ENCODE measurements around the gene SPPL2A. TPM values are rescaled to one million over a fixed set of nuclear protein-coding genes. Genes with fewer than 3 reads are reported as not detected.

The SPPL2A gene
- polyA plus RNA-seq, 4 donors = 43.2 to 62.3 (median 52.6) TPM

GRCh38 chr15:50786438-50786837 lies 20.9 kb upstream of the SPPL2A start:
- H3K36me3 ChIP-seq (ENCODE audit: control insufficient read depth in 3 of 3, insufficient read depth in 2 of 3, low read depth in 1 of 3, low read length in 3 of 3) = no peaks in the 10 kb centered on the region
- H3K4me1 ChIP-seq (ENCODE audit: control insufficient read depth in 3 of 3, insufficient read depth in 2 of 3, low read depth in 1 of 3, low read length in 2 of 3) = peaks cover 0 to 4% (median 0%) of the 10 kb centered on the region in 3 donors
- WGBS, 3 donors = 30 to 48% (median 35%) methylated on average over 2 of the region's 2 CpGs
- no peaks in the 10 kb centered on the region for H3K9me3 ChIP-seq (ENCODE audit: control insufficient read depth in 2 of 2, insufficient read depth in 1 of 2, low read depth in 1 of 2, low read length in 1 of 2)
- DNase-seq = peak in 1 of 2 donors; percentile 69
- no peak overlapping the region for H3K4me3 ChIP-seq (ENCODE audit: low read depth in 1 of 3, low read length in 3 of 3)
- no peaks in the 10 kb centered on the region for H3K27me3 ChIP-seq (ENCODE audit: control insufficient read depth in 3 of 3, insufficient read depth in 3 of 3, low read length in 3 of 3)
- no peak overlapping the region for H3K27ac ChIP-seq (ENCODE audit: low read depth in 1 of 3, low read length in 2 of 3)
- no peak for FAIRE-seq

- H3K4me1 ChIP-seq (ENCODE audit: control insufficient read depth in 3 of 3, insufficient read depth in 2 of 3, low read depth in 1 of 3, low read length in 2 of 3) = no peaks in the 10 kb centered on the region
- FAIRE-seq (no peak), DNase-seq (no peak)
- no peaks in the 10 kb centered on the region for H3K9me3 ChIP-seq (ENCODE audit: control insufficient read depth in 2 of 2, insufficient read depth in 1 of 2, low read depth in 1 of 2, low read length in 1 of 2)
- H3K27me3 ChIP-seq (ENCODE audit: control insufficient read depth in 3 of 3, insufficient read depth in 3 of 3, low read length in 3 of 3) = no peaks in the 10 kb centered on the region
- H3K36me3 ChIP-seq (ENCODE audit: control insufficient read depth in 3 of 3, insufficient read depth in 2 of 3, low read depth in 1 of 3, low read length in 3 of 3) = no peaks in the 10 kb centered on the region
- no peak overlapping the region for H3K27ac ChIP-seq (ENCODE audit: low read depth in 1 of 3, low read length in 2 of 3)
- H3K4me3 ChIP-seq (ENCODE audit: low read depth in 1 of 3, low read length in 3 of 3) = no peak overlapping the region
Observed at GRCh38 chr15:50783895-50784294, 18.4 kb upstream of the SPPL2A start.

GRCh38 chr15:50783411-50783810 lies 17.9 kb upstream of the SPPL2A start:
- FAIRE-seq = no peak
- no peak for DNase-seq
- no peak overlapping the region for H3K27ac ChIP-seq (ENCODE audit: low read depth in 1 of 3, low read length in 2 of 3)
- no peaks in the 10 kb centered on the region for H3K9me3 ChIP-seq (ENCODE audit: control insufficient read depth in 2 of 2, insufficient read depth in 1 of 2, low read depth in 1 of 2, low read length in 1 of 2)
- no peaks in the 10 kb centered on the region for H3K27me3 ChIP-seq (ENCODE audit: control insufficient read depth in 3 of 3, insufficient read depth in 3 of 3, low read length in 3 of 3)
- no peak overlapping the region for H3K4me3 ChIP-seq (ENCODE audit: low read depth in 1 of 3, low read length in 3 of 3)
- H3K4me1 ChIP-seq (ENCODE audit: control insufficient read depth in 3 of 3, insufficient read depth in 2 of 3, low read depth in 1 of 3, low read length in 2 of 3) = no peaks in the 10 kb centered on the region
- 41 to 59% (median 58%) methylated on average over 2 of the region's 2 CpGs for WGBS, 3 donors
- H3K36me3 ChIP-seq (ENCODE audit: control insufficient read depth in 3 of 3, insufficient read depth in 2 of 3, low read depth in 1 of 3, low read length in 3 of 3) = no peaks in the 10 kb centered on the region

- WGBS, 3 donors = 24 to 65% (median 35%) methylated on average over 5 of the region's 5 CpGs
Observed at GRCh38 chr15:50778086-50778485, 12.6 kb upstream of the SPPL2A start.

GRCh38 chr15:50777042-50777441 lies 11.5 kb upstream of the SPPL2A start:
- FAIRE-seq (no peak), DNase-seq (no peak)
- H3K27me3 ChIP-seq (ENCODE audit: control insufficient read depth in 3 of 3, insufficient read depth in 3 of 3, low read length in 3 of 3) = no peaks in the 10 kb centered on the region
- WGBS, 3 donors = 93 to 97% (median 95%) methylated on average over 3 of the region's 3 CpGs
- no peak overlapping the region for H3K4me3 ChIP-seq (ENCODE audit: low read depth in 1 of 3, low read length in 3 of 3)
- no peak overlapping the region for H3K27ac ChIP-seq (ENCODE audit: low read depth in 1 of 3, low read length in 2 of 3)
- no peaks in the 10 kb centered on the region for H3K36me3 ChIP-seq (ENCODE audit: control insufficient read depth in 3 of 3, insufficient read depth in 2 of 3, low read depth in 1 of 3, low read length in 3 of 3)
- no peaks in the 10 kb centered on the region for H3K4me1 ChIP-seq (ENCODE audit: control insufficient read depth in 3 of 3, insufficient read depth in 2 of 3, low read depth in 1 of 3, low read length in 2 of 3)
- H3K9me3 ChIP-seq (ENCODE audit: control insufficient read depth in 2 of 2, insufficient read depth in 1 of 2, low read depth in 1 of 2, low read length in 1 of 2) = no peaks in the 10 kb centered on the region

More at GRCh38 chr15:50778086-50778485, 12.6 kb upstream of the SPPL2A start:
- no peaks in the 10 kb centered on the region for H3K9me3 ChIP-seq (ENCODE audit: control insufficient read depth in 2 of 2, insufficient read depth in 1 of 2, low read depth in 1 of 2, low read length in 1 of 2)
- no peaks in the 10 kb centered on the region for H3K36me3 ChIP-seq (ENCODE audit: control insufficient read depth in 3 of 3, insufficient read depth in 2 of 3, low read depth in 1 of 3, low read length in 3 of 3)
- DNase-seq (peak in 1 of 2 donors; percentile 41), FAIRE-seq (no peak)
- H3K4me1 ChIP-seq (ENCODE audit: control insufficient read depth in 3 of 3, insufficient read depth in 2 of 3, low read depth in 1 of 3, low read length in 2 of 3) = no peaks in the 10 kb centered on the region
- H3K27ac ChIP-seq (ENCODE audit: low read depth in 1 of 3, low read length in 2 of 3) = no peak overlapping the region
- H3K27me3 ChIP-seq (ENCODE audit: control insufficient read depth in 3 of 3, insufficient read depth in 3 of 3, low read length in 3 of 3) = no peaks in the 10 kb centered on the region
- no peak overlapping the region for H3K4me3 ChIP-seq (ENCODE audit: low read depth in 1 of 3, low read length in 3 of 3)

- Histone ChIP-seq H3K27me3 (ENCODE audit: control insufficient read depth in 3 of 3, insufficient read depth in 3 of 3, low read length in 3 of 3) (no peaks in the 10 kb centered on the region), H3K4me1 (ENCODE audit: control insufficient read depth in 3 of 3, insufficient read depth in 2 of 3, low read depth in 1 of 3, low read length in 2 of 3) (no peaks in the 10 kb centered on the region), H3K9me3 (ENCODE audit: control insufficient read depth in 2 of 2, insufficient read depth in 1 of 2, low read depth in 1 of 2, low read length in 1 of 2) (no peaks in the 10 kb centered on the region), H3K27ac (ENCODE audit: low read depth in 1 of 3, low read length in 2 of 3) (no peak overlapping the region), H3K36me3 (ENCODE audit: control insufficient read depth in 3 of 3, insufficient read depth in 2 of 3, low read depth in 1 of 3, low read length in 3 of 3) (no peaks in the 10 kb centered on the region), H3K4me3 (ENCODE audit: low read depth in 1 of 3, low read length in 3 of 3) (no peak overlapping the region)
- WGBS, 3 donors = 25 to 51% (median 40%) methylated on average over 2 of the region's 2 CpGs
- FAIRE-seq (no peak), DNase-seq (peak; percentile 69 to 78)
Observed at GRCh38 chr15:50774450-50774849, 8.9 kb upstream of the SPPL2A start.

GRCh38 chr15:50773389-50773788 lies 7.9 kb upstream of the SPPL2A start:
- Histone ChIP-seq H3K4me1 (ENCODE audit: control insufficient read depth in 3 of 3, insufficient read depth in 2 of 3, low read depth in 1 of 3, low read length in 2 of 3) (no peaks in the 10 kb centered on the region), H3K4me3 (ENCODE audit: low read depth in 1 of 3, low read length in 3 of 3) (no peak overlapping the region), H3K27me3 (ENCODE audit: control insufficient read depth in 3 of 3, insufficient read depth in 3 of 3, low read length in 3 of 3) (no peaks in the 10 kb centered on the region), H3K36me3 (ENCODE audit: control insufficient read depth in 3 of 3, insufficient read depth in 2 of 3, low read depth in 1 of 3, low read length in 3 of 3) (no peaks in the 10 kb centered on the region), H3K27ac (ENCODE audit: low read depth in 1 of 3, low read length in 2 of 3) (no peak overlapping the region), H3K9me3 (ENCODE audit: control insufficient read depth in 2 of 2, insufficient read depth in 1 of 2, low read depth in 1 of 2, low read length in 1 of 2) (no peaks in the 10 kb centered on the region)
- no peak for DNase-seq
- 75 to 96% (median 92%) methylated on average over 3 of the region's 3 CpGs for WGBS, 3 donors
- no peak for FAIRE-seq

- no peak overlapping the region for H3K4me3 ChIP-seq (ENCODE audit: low read depth in 1 of 3, low read length in 3 of 3)
- 30 to 55% (median 43%) methylated on average over 2 of the region's 2 CpGs for WGBS, 3 donors
- FAIRE-seq = no peak
- no peaks in the 10 kb centered on the region for H3K27me3 ChIP-seq (ENCODE audit: control insufficient read depth in 3 of 3, insufficient read depth in 3 of 3, low read length in 3 of 3)
- H3K9me3 ChIP-seq (ENCODE audit: control insufficient read depth in 2 of 2, insufficient read depth in 1 of 2, low read depth in 1 of 2, low read length in 1 of 2) = no peaks in the 10 kb centered on the region
- no peaks in the 10 kb centered on the region for H3K36me3 ChIP-seq (ENCODE audit: control insufficient read depth in 3 of 3, insufficient read depth in 2 of 3, low read depth in 1 of 3, low read length in 3 of 3)
- H3K27ac ChIP-seq (ENCODE audit: low read depth in 1 of 3, low read length in 2 of 3) = peak overlapping the region in 1 of 3 donors; percentile 14
- peaks cover 0 to 5% (median 0%) of the 10 kb centered on the region in 3 donors for H3K4me1 ChIP-seq (ENCODE audit: control insufficient read depth in 3 of 3, insufficient read depth in 2 of 3, low read depth in 1 of 3, low read length in 2 of 3)
- DNase-seq = peak in 1 of 2 donors; percentile 11
Observed at GRCh38 chr15:50767332-50767861, 1.9 kb upstream of the SPPL2A start.

Measured in small intestine (tissue), 7 donors.